MM.1S (cell line): ENCODE results near the gene OR2M3.
A peak's percentile ranks its signal among the peaks of the same experiment; 100 is the strongest.

ENCODE experiments used
- DNase-seq: peaks from one replicate; pipeline ENCODE4 v3.0.0-alpha.2; 2015
- H2AFZ ChIP-seq: fragments of 300-600 bp; sonication (generic); 2 replicates; pipeline ENCODE4 v1.6.0; 2016; ENCODE audit warnings: antibody characterized with exemption, low read length
- H3F3A ChIP-seq: fragments of 300-600 bp; sonication (generic); 2 replicates; pipeline ENCODE4 v1.6.1; 2016; ENCODE audit warnings: mild to moderate bottlenecking, antibody characterized with exemption, low read length, moderate library complexity, mixed read lengths; ENCODE audit not compliant: insufficient read depth
- H3K27ac ChIP-seq: fragments of 300-600 bp; sonication (generic); 2 replicates; pipeline ENCODE4 v1.5.1; 2016; ENCODE audit warnings: mild to moderate bottlenecking, low read length
- H3K27me3 ChIP-seq: fragments of 300-600 bp; sonication (generic); replicated peaks from 2 replicates; pipeline ENCODE4 v1.6.0; 2016; ENCODE audit warnings: low read length; ENCODE audit not compliant: insufficient read depth
- H3K36me3 ChIP-seq: fragments of 300-600 bp; sonication (generic); replicated peaks from 2 replicates; pipeline ENCODE4 v1.6.1; 2016; ENCODE audit warnings: mild to moderate bottlenecking, low read length, mixed read lengths; ENCODE audit not compliant: insufficient read depth
- H3K4me1 ChIP-seq: fragments of 300-600 bp; sonication (generic); 2 replicates; pipeline ENCODE4 v1.6.1; 2016; ENCODE audit warnings: low read length, mixed read lengths
- H3K4me2 ChIP-seq: fragments of 300-600 bp; sonication (generic); 2 replicates; pipeline ENCODE4 v1.6.0; 2016; ENCODE audit warnings: low read depth, low read length
- H3K4me3 ChIP-seq: fragments of 300-600 bp; sonication (generic); 2 replicates; pipeline ENCODE4 v1.5.1; 2016; ENCODE audit warnings: low read length, mixed read lengths
- H3K79me2 ChIP-seq: fragments of 300-600 bp; sonication (generic); 2 replicates; pipeline ENCODE4 v1.6.1; 2016; ENCODE audit warnings: mixed run types, low read length, mixed read lengths
- H3K9ac ChIP-seq: fragments of 300-600 bp; sonication (generic); 2 replicates; pipeline ENCODE4 v1.6.1; 2016; ENCODE audit warnings: low read length, mixed read lengths
- H3K9me2 ChIP-seq: fragments of 300-600 bp; sonication (generic); replicated peaks from 2 replicates; pipeline ENCODE4 v1.6.1; 2016; ENCODE audit warnings: mild to moderate bottlenecking, low read length, mixed read lengths; ENCODE audit not compliant: insufficient read depth
- H3K9me3 ChIP-seq: fragments of 300-600 bp; sonication (generic); replicated peaks from 2 replicates; pipeline ENCODE4 v1.6.1; 2016; ENCODE audit warnings: mild to moderate bottlenecking, low read length, mixed read lengths; ENCODE audit not compliant: insufficient read depth
- H4K20me1 ChIP-seq: fragments of 300-600 bp; sonication (generic); 2 replicates; pipeline ENCODE4 v1.6.1; 2016; ENCODE audit warnings: mild to moderate bottlenecking, low read length, moderate library complexity, mixed read lengths; ENCODE audit not compliant: insufficient read depth
- EZH2 ChIP-seq: fragments of 300-600 bp; sonication (generic); optimal IDR thresholded peaks from 2 replicates; pipeline ENCODE3; 2017; ENCODE audit warnings: low read depth, mild to moderate bottlenecking, antibody characterized with exemption, low read length, mixed read lengths
- EZH2phosphoT487 ChIP-seq: fragments of 300-600 bp; sonication (generic); IDR thresholded peaks from 2 replicates; pipeline ENCODE4 v1.6.1; 2018; ENCODE audit warnings: antibody characterized with exemption, low read length
- TF ChIP-seq, protein P1 (sequence below): fragments of 300-600 bp; sonication (generic); IDR thresholded peaks from 2 replicates; pipeline ENCODE4 v1.5.1; 2016; ENCODE audit warnings: antibody characterized with exemption, low read length, mixed read lengths

Gene OR2M3

GRCh38 chr1:248183996-248184395, 13.1 kb upstream of the OR2M3 start:
- H3K4me3 ChIP-seq: no peak overlapping the region
- H3K36me3 ChIP-seq: no peaks in the 10 kb centered on the region
- H3K27me3 ChIP-seq: no peaks in the 10 kb centered on the region
- DNase-seq: peak; percentile 25
- H3K4me2 ChIP-seq: no peak overlapping the region
- no peaks in the 10 kb centered on the region for H3K4me1 ChIP-seq
- H3K79me2 ChIP-seq: no peaks in the 10 kb centered on the region
- no peak overlapping the region for H3K9ac ChIP-seq
- no peaks in the 10 kb centered on the region for H4K20me1 ChIP-seq
- H3K9me2 ChIP-seq: no peaks in the 10 kb centered on the region
- H3F3A ChIP-seq: no peaks in the 10 kb centered on the region
- no peak overlapping the region for H3K27ac ChIP-seq
- TF ChIP-seq EZH2phosphoT487 (no peak), EZH2 (no peak)
- TF ChIP-seq, protein P1, sequence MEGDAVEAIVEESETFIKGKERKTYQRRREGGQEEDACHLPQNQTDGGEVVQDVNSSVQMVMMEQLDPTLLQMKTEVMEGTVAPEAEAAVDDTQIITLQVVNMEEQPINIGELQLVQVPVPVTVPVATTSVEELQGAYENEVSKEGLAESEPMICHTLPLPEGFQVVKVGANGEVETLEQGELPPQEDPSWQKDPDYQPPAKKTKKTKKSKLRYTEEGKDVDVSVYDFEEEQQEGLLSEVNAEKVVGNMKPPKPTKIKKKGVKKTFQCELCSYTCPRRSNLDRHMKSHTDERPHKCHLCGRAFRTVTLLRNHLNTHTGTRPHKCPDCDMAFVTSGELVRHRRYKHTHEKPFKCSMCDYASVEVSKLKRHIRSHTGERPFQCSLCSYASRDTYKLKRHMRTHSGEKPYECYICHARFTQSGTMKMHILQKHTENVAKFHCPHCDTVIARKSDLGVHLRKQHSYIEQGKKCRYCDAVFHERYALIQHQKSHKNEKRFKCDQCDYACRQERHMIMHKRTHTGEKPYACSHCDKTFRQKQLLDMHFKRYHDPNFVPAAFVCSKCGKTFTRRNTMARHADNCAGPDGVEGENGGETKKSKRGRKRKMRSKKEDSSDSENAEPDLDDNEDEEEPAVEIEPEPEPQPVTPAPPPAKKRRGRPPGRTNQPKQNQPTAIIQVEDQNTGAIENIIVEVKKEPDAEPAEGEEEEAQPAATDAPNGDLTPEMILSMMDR: no peak
- no peak overlapping the region for H2AFZ ChIP-seq
- H3K9me3 ChIP-seq: no peaks in the 10 kb centered on the region

GRCh38 chr1:248187363-248187762, 9.7 kb upstream of the OR2M3 start:
- H3K9ac ChIP-seq: no peak overlapping the region
- H3K9me3 ChIP-seq: no peaks in the 10 kb centered on the region
- no peak for TF ChIP-seq EZH2
- TF ChIP-seq, protein P1: no peak
- TF ChIP-seq EZH2phosphoT487: no peak

GRCh38 chr1:248189026-248189425, 8.0 kb upstream of the OR2M3 start:
- TF ChIP-seq EZH2phosphoT487 (no peak), EZH2 (no peak)
- TF ChIP-seq, protein P1: no peak
- Histone ChIP-seq H3K9me3 (no peaks in the 10 kb centered on the region), H2AFZ (no peak overlapping the region), H3K27me3 (no peaks in the 10 kb centered on the region), H3K4me3 (no peak overlapping the region), H3K27ac (no peak overlapping the region), H3K4me2 (no peak overlapping the region), H3K79me2 (no peaks in the 10 kb centered on the region), H3K9ac (no peak overlapping the region), H3K9me2 (no peaks in the 10 kb centered on the region), H3F3A (no peaks in the 10 kb centered on the region), H3K4me1 (no peaks in the 10 kb centered on the region), H4K20me1 (no peaks in the 10 kb centered on the region), H3K36me3 (no peaks in the 10 kb centered on the region)
- DNase-seq: no peak

More at GRCh38 chr1:248187363-248187762, 9.7 kb upstream of the OR2M3 start:
- no peak overlapping the region for H3K4me2 ChIP-seq
- H3K79me2 ChIP-seq: no peaks in the 10 kb centered on the region
- no peaks in the 10 kb centered on the region for H3K9me2 ChIP-seq
- no peaks in the 10 kb centered on the region for H3F3A ChIP-seq
- no peak overlapping the region for H3K27ac ChIP-seq
- no peak for DNase-seq
- no peaks in the 10 kb centered on the region for H4K20me1 ChIP-seq
- no peaks in the 10 kb centered on the region for H3K36me3 ChIP-seq
- H2AFZ ChIP-seq: no peak overlapping the region
- H3K4me3 ChIP-seq: no peak overlapping the region
- H3K27me3 ChIP-seq: no peaks in the 10 kb centered on the region
- H3K4me1 ChIP-seq: no peaks in the 10 kb centered on the region
